ENCODE data around the gene TRIM68.

The TRIM68 gene

GRCh38 chr11:4607781-4608666 lies at the start of gene TRIM68:
TRIM68 (minus strand) TSS chr11:4608231; CDS start chr11:4605504, 2,727 bp downstream.
- DNase-seq (ENCODE audit: low read depth): peak; percentile 96
- peak within 1 kb of the TSS; percentile 63 for H3K4me3 ChIP-seq (replicated peaks; ENCODE audit: low read depth, low read length)
- TF ChIP-seq, protein P1, sequence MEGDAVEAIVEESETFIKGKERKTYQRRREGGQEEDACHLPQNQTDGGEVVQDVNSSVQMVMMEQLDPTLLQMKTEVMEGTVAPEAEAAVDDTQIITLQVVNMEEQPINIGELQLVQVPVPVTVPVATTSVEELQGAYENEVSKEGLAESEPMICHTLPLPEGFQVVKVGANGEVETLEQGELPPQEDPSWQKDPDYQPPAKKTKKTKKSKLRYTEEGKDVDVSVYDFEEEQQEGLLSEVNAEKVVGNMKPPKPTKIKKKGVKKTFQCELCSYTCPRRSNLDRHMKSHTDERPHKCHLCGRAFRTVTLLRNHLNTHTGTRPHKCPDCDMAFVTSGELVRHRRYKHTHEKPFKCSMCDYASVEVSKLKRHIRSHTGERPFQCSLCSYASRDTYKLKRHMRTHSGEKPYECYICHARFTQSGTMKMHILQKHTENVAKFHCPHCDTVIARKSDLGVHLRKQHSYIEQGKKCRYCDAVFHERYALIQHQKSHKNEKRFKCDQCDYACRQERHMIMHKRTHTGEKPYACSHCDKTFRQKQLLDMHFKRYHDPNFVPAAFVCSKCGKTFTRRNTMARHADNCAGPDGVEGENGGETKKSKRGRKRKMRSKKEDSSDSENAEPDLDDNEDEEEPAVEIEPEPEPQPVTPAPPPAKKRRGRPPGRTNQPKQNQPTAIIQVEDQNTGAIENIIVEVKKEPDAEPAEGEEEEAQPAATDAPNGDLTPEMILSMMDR (IDR thresholded peaks at IDR 0.05; ENCODE audit: low read length, missing control alignments): no peak

DNA sequence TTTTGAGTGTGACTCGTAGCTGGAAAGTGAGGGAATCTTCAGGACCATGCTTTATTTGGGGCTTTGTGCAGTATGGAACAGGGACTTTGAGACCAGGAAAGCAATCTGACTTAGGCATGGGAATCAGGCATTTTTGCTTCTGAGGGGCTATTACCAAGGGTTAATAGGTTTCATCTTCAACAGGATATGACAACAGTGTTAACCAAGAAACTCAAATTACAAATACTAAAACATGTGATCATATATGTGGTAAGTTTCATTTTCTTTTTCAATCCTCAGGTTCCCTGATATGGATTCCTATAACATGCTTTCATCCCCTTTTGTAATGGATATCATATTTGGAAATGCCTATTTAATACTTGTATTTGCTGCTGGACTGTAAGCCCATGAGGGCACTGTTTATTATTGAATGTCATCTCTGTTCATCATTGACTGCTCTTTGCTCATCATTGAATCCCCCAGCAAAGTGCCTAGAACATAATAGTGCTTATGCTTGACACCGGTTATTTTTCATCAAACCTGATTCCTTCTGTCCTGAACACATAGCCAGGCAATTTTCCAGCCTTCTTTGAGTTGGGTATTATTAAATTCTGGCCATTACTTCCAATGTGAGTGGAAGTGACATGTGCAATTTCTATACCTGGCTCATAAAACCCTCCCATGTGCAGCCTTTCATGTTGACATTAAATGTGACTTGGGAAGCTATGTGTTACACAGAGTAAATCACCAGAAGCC lies 46.8 kb upstream of the TRIM68 start:
- TF ChIP-seq, protein P1 (IDR thresholded peaks at IDR 0.05; ENCODE audit: low read length, missing control alignments): no peak
- no peak overlapping the region for H3K4me3 ChIP-seq (replicated peaks; ENCODE audit: low read depth, low read length)
- no peak for DNase-seq (ENCODE audit: low read depth)

GRCh38 chr11:4647766-4648165 lies 39.7 kb upstream of the TRIM68 start:
- TF ChIP-seq, protein P1 (IDR thresholded peaks at IDR 0.05; ENCODE audit: low read length, missing control alignments): no peak
- DNase-seq (ENCODE audit: low read depth): no peak
- no peak overlapping the region for H3K4me3 ChIP-seq (replicated peaks; ENCODE audit: low read depth, low read length)

DNA sequence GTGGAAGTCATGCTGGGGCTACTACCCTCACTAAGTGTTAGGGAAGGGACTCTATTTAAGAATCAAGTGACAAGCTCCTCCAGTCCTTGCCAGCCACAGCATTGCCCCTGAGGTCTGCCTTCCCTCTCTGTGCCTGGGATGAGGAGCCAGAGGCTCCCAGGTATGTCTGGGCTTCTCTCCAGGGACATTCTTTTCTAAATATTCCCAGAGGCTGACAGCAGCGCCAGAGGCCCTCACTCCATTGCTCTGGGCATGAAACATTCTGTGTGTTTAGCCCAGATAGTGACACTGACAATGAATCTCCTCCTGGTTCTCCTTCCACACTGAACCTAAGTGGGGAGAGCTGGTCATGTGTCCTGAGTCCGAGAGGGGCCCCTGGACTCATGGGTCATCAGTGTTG lies 37.9 kb upstream of the TRIM68 start:
- DNase-seq (ENCODE audit: low read depth): no peak
- H3K4me3 ChIP-seq (replicated peaks; ENCODE audit: low read depth, low read length): no peak overlapping the region
- TF ChIP-seq, protein P1 (IDR thresholded peaks at IDR 0.05; ENCODE audit: low read length, missing control alignments): no peak

DNA sequence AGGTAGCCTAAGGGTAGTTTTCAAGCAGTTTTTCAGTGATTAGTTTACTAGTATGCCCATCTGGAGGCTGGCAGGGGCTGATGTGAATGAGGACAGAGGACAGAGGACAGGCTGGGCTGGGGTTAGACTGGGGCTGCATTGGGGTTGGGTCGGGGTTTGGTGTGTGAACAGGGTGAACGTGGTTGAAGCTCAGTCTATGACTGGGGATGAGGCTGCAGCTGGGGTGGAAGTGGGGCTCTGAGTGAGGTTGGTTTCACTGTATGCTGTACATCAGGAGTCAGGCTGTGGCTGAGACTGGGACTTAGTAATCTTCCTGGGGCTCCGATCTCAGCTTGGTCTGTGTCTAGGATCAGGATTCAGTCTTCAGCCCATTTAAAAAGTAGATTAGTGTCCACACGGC lies 36.2 kb upstream of the TRIM68 start:
- DNase-seq (ENCODE audit: low read depth): no peak
- H3K4me3 ChIP-seq (replicated peaks; ENCODE audit: low read depth, low read length): no peak overlapping the region
- TF ChIP-seq, protein P1 (IDR thresholded peaks at IDR 0.05; ENCODE audit: low read length, missing control alignments): no peak

- no peak within 1 kb of the TSS for H3K4me3 ChIP-seq (replicated peaks; ENCODE audit: low read depth, low read length)
- TF ChIP-seq, protein P1 (IDR thresholded peaks at IDR 0.05; ENCODE audit: low read length, missing control alignments): no peak
- no peak for DNase-seq (ENCODE audit: low read depth)
Observed at GRCh38 chr11:4643682-4644081, 35.7 kb upstream of the TRIM68 start, which contains the start of gene OR51E1. OR51E1 (plus strand) TSS chr11:4643982; CDS start chr11:4652527, 8,545 bp downstream.

Measured in fibroblast of pulmonary artery (primary cell).